Adrenal gland (tissue), 12 donors: ENCODE data around the gene MYL2. TPM values are rescaled to one million over a fixed set of nuclear protein-coding genes. Genes with fewer than 3 reads are reported as not detected.

ENCODE experiments used
- DNase-seq, 7 donors: peaks; one replicate each; pipeline ENCODE4 v3.0.0-alpha.2; 2019 to 2020
- H3K27ac ChIP-seq, 5 donors: fragments of 200-600 bp; sonication (generic) in 4 of 5; 1 replicate in 3 of 5; 2 replicates in 2 of 5; pipeline versions ENCODE4 v1.5.1 to v1.8.0; 2016 to 2020; ENCODE audit warnings: mild to moderate bottlenecking in 1 of 5
- H3K27me3 ChIP-seq: fragments of 200-600 bp; 2 replicates; pipeline ENCODE4 v1.8.0; 2021
- H3K36me3 ChIP-seq, 2 donors: fragments of 200-600 bp; replicated peaks in 1 of 2; 1 replicate in 1 of 2; 2 replicates in 1 of 2; pipeline versions ENCODE4 v1.5.1 to v1.8.0; 2018 to 2022
- H3K4me1 ChIP-seq, 2 donors: fragments of 200-600 bp; replicated peaks in 1 of 2; 1 replicate in 1 of 2; 2 replicates in 1 of 2; pipeline versions ENCODE4 v1.5.1 to v1.8.0; 2018 to 2021
- H3K4me3 ChIP-seq, 4 donors: fragments of 200-600 bp; sonication (generic) in 3 of 4; one replicate each; pipeline ENCODE4 v1.5.1; 2016 to 2018
- H3K9me3 ChIP-seq, 3 donors: fragments of 200-600 bp; sonication (generic) in 1 of 3; replicated peaks in 1 of 3; 1 replicate in 2 of 3; 2 replicates in 1 of 3; pipeline versions ENCODE4 v1.5.1 to v1.8.0; 2016 to 2021
- CTCF ChIP-seq, 6 experiments: fragments of 450-650 bp in 4 of 6; fragments of 200-600 bp in 2 of 6; sonication (generic) in 1 of 6; IDR thresholded peaks; 1 replicate in 5 of 6; 2 replicates in 1 of 6; pipeline versions ENCODE4 v1.5.1 to v1.8.0; 2016 to 2021; ENCODE audit warnings: antibody characterized with exemption in 6 of 6, mild to moderate bottlenecking in 2 of 6, moderate library complexity in 1 of 6
- POLR2A ChIP-seq, 2 donors: fragments of 450-650 bp; IDR thresholded peaks; one replicate each; pipeline ENCODE4 v1.6.1; 2017; ENCODE audit warnings: antibody characterized with exemption in 2 of 2, mild to moderate bottlenecking in 2 of 2, moderate library complexity in 1 of 2
- WGBS, 4 donors: extraction: QIAGEN DNeasy Blood & Tissue Kit in 2 of 4; methylation state at CpG; one replicate each; pipeline versions ENCODE4 v1.1.5 to v1.1.7; 2013 to 2017; 5-methylcytosine and 5-hydroxymethylcytosine counted together
- intact Hi-C, 2 donors: fragments of 100-400 bp; cut with DNase I; formaldehyde crosslinking; loops; one replicate each; pipeline versions ENCODE4 v1.14.1 to v1.15.0; 2022 to 2023
- polyA plus RNA-seq, 3 donors: library from polyadenylated mRNA; stranded (reverse); fragments of 200-250 nt in 2 of 3; fragments of 350-450 nt in 1 of 3; fragmentation: Illumina TruSeq in 1 of 3; extraction: RNeasy Lipid Tissue Mini Kit (QIAGEN cat#74804) in 1 of 3; gene quantifications; one replicate each; pipeline ENCODE4 v1.2.3, GENCODE V29; 2013 to 2014
- total RNA-seq, 9 donors: library from RNA; depleted of rRNA in 4 of 9; stranded (reverse); fragments of >200 nt in 4 of 9; fragments of 120-200 nt in 1 of 9; fragmentation: NEBNext Ultra II Directional in 1 of 9; extraction: Animal tissue kit (Norgen Biotek cat#: 25700) in 1 of 9; gene quantifications; one replicate each; pipeline versions ENCODE4 v1.1.0 to v1.2.4, GENCODE V29; 2013 to 2023
- donor health status: healthy with polysubstance abuse.
- donor health status: Bipolar disorder and iron deficiency.
- donor health status: DM: yes; HTN: yes; CAD: no.
- donor health status: DM: no; HTN: no; CAD: no.
- donor health status: DM: no; HTN: no; CAD: no.
- donor health status: DM: yes; HTN: yes; CAD: no.

Gene MYL2
- total and polyA plus RNA-seq, 12 donors, result 0.58 to 6.5 (median 3.2) TPM; not detected in 7

- TF ChIP-seq POLR2A (IDR thresholded peaks at IDR 0.05), result no peak
- no peak for TF ChIP-seq CTCF (IDR thresholded peaks at IDR 0.05)
- Histone ChIP-seq H3K4me3 (no peak overlapping the region), H3K27me3 (no peaks in the 10 kb centered on the region), H3K36me3 (no peaks in the 10 kb centered on the region), H3K27ac (no peak overlapping the region), H3K4me1 (no peaks in the 10 kb centered on the region), H3K9me3 (no peaks in the 10 kb centered on the region)
- WGBS, 4 donors, result 70 to 87% (median 79%) methylated on average over 6 of the region's 6 CpGs
- DNase-seq, result no peak
- intact Hi-C loops, result loop anchor here in 1 of 2 donors (5.0 to 10.0 kb wide), 2 partner anchors 53 to 270 kb away; partner anchors contain the start of gene TCTN1
These were observed 35.1 kb downstream of the MYL2 start for GRCh38 chr12:110885152-110885840.

GRCh38 chr12:110883251-110883650 lies 37.1 kb downstream of the MYL2 start:
- no peak for TF ChIP-seq CTCF (IDR thresholded peaks at IDR 0.05)
- TF ChIP-seq POLR2A (IDR thresholded peaks at IDR 0.05), result no peak
- H3K27ac ChIP-seq, result no peak overlapping the region
- intact Hi-C loops, result loop anchor here in 1 of 2 donors (10.0 kb wide), 1 partner anchor 268 kb away; the partner anchor contains the start of gene TCTN1
- no peaks in the 10 kb centered on the region for H3K4me1 ChIP-seq
- DNase-seq, result no peak
- H3K36me3 ChIP-seq, result no peaks in the 10 kb centered on the region
- H3K27me3 ChIP-seq, result no peaks in the 10 kb centered on the region
- no peak overlapping the region for H3K4me3 ChIP-seq
- H3K9me3 ChIP-seq, result no peaks in the 10 kb centered on the region
- 86 to 94% (median 92%) methylated on average over 4 of the region's 4 CpGs for WGBS, 4 donors

- no peak for DNase-seq
- H3K27me3 ChIP-seq, result no peaks in the 10 kb centered on the region
- no peak overlapping the region for H3K27ac ChIP-seq
- no peaks in the 10 kb centered on the region for H3K4me1 ChIP-seq
- 68 to 91% (median 80%) methylated on average over 2 of the region's 2 CpGs for WGBS, 4 donors
- TF ChIP-seq CTCF (IDR thresholded peaks at IDR 0.05) (no peak), POLR2A (IDR thresholded peaks at IDR 0.05) (no peak)
- no peaks in the 10 kb centered on the region for H3K9me3 ChIP-seq
- no peak overlapping the region for H3K4me3 ChIP-seq
- intact Hi-C loops, result loop anchor here in 1 of 2 donors (10.0 kb wide), 1 partner anchor 266 kb away; the partner anchor contains the start of gene TCTN1
- no peaks in the 10 kb centered on the region for H3K36me3 ChIP-seq
These were observed 39.7 kb downstream of the MYL2 start for GRCh38 chr12:110880651-110881050.

- H3K36me3 ChIP-seq, result no peaks in the 10 kb centered on the region
- H3K4me1 ChIP-seq, result no peaks in the 10 kb centered on the region
- TF ChIP-seq POLR2A (IDR thresholded peaks at IDR 0.05) (no peak), CTCF (IDR thresholded peaks at IDR 0.05) (no peak)
- H3K27ac ChIP-seq, result no peak overlapping the region
- H3K4me3 ChIP-seq, result no peak overlapping the region
- no peaks in the 10 kb centered on the region for H3K9me3 ChIP-seq
- intact Hi-C loops, result no loop called here
- H3K27me3 ChIP-seq, result no peaks in the 10 kb centered on the region
- no peak for DNase-seq
These were observed 45.6 kb downstream of the MYL2 start for GRCh38 chr12:110874781-110875180.
